DND-41 (cell line): ENCODE measurements around the gene ZFP14.

Source experiments
- ATAC-seq: fragments of 200-7000 bp; cut with Tn5 transposase; 3 replicates; pipeline ENCODE4 v1.9.1; 2021; ENCODE audit warnings: low read depth; ENCODE audit not compliant: insufficient read depth
- DNase-seq: peaks from one replicate; pipeline ENCODE4 v3.0.0-alpha.2; 2020
- H2AFZ ChIP-seq: 2 replicates; pipeline ENCODE4 v1.6.0; 2012; ENCODE audit warnings: low read depth, low read length
- H3K27ac ChIP-seq: 2 replicates; pipeline ENCODE4 v1.5.1; 2012; ENCODE audit warnings: low read length, inconsistent platforms
- H3K27me3 ChIP-seq: fragments of 200-600 bp; sonication (generic); 2 replicates; pipeline ENCODE4 v1.6.0; 2012; ENCODE audit warnings: low read length, mild to moderate bottlenecking, inconsistent platforms; ENCODE audit not compliant: insufficient read depth, poor library complexity
- H3K36me3 ChIP-seq: 2 replicates; pipeline ENCODE4 v1.5.1; 2012; ENCODE audit warnings: low read length, inconsistent platforms; ENCODE audit not compliant: insufficient read depth
- H3K4me1 ChIP-seq: 2 replicates; pipeline ENCODE4 v1.5.1; 2012; ENCODE audit warnings: mild to moderate bottlenecking, low read length; ENCODE audit not compliant: insufficient read depth
- H3K4me2 ChIP-seq: 2 replicates; pipeline ENCODE4 v1.6.0; 2012; ENCODE audit warnings: mild to moderate bottlenecking, moderate library complexity, low read length, inconsistent platforms; ENCODE audit not compliant: insufficient read depth
- H3K4me3 ChIP-seq, 2 experiments: fragments of 200-600 bp in 1 of 2; shearing (Covaris generic) in 1 of 2; 2 replicates each; pipeline ENCODE4 v1.5.1; 2012 to 2016; ENCODE audit warnings: inconsistent platforms in 2 of 2, low read length in 2 of 2, mild to moderate bottlenecking in 2 of 2, low read depth in 1 of 2, moderate library complexity in 1 of 2
- H3K79me2 ChIP-seq: 2 replicates; pipeline ENCODE4 v1.6.0; 2012; ENCODE audit warnings: low read length, inconsistent platforms; ENCODE audit not compliant: insufficient read depth
- H3K9ac ChIP-seq: 2 replicates; pipeline ENCODE4 v1.6.0; 2012; ENCODE audit warnings: low read depth, mild to moderate bottlenecking, inconsistent platforms, low read length, moderate library complexity
- H3K9me3 ChIP-seq: 2 replicates; pipeline ENCODE4 v1.5.1; 2012; ENCODE audit warnings: low read length, moderate library complexity, mild to moderate bottlenecking, inconsistent platforms; ENCODE audit not compliant: insufficient read depth, severe bottlenecking
- H4K20me1 ChIP-seq: 2 replicates; pipeline ENCODE4 v1.6.0; 2012; ENCODE audit warnings: low read length; ENCODE audit not compliant: insufficient read depth
- EZH2 ChIP-seq: IDR thresholded peaks from 3 replicates; pipeline ENCODE4 v1.6.1; 2012; ENCODE audit warnings: borderline replicate concordance, low read depth, mild to moderate bottlenecking, moderate library complexity, low read length, inconsistent platforms; ENCODE audit not compliant: severe bottlenecking
- TF ChIP-seq, protein P1 (sequence below): IDR thresholded peaks from 2 replicates; pipeline ENCODE4 v1.5.1; 2012; ENCODE audit warnings: borderline replicate concordance, low read length, moderate library complexity, mild to moderate bottlenecking; ENCODE audit not compliant: poor library complexity, severe bottlenecking; ENCODE audit errors: extremely low read depth

ZFP14 gene

DNA sequence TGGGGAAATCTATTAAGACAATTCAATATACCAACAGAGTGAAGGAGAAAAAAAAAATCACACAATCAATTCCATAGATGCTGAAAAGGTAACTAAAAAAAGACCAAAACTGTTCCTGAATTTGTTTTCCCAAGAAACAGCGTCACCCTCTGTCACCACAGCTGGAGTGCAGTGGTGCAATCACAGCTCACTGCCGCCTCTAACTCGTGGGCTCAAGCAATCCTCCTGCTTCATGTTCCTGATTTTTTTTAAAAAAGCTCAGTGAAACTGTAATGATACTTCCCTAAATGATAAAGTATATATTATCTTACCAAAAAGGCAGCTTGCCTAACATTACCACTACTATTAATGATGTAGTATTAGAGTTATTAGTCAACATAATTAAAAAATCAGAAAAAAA, 19.6 kb upstream of the ZFP14 start:
- Histone ChIP-seq H3K27ac (no peak overlapping the region), H4K20me1 (no peaks in the 10 kb centered on the region), H3K4me2 (no peak overlapping the region), H3K9ac (no peak overlapping the region), H2AFZ (no peak overlapping the region), H3K4me3 (no peak overlapping the region), H3K36me3 (peaks cover 97% of the 10 kb centered on the region), H3K9me3 (peaks cover 32% of the 10 kb centered on the region), H3K27me3 (no peaks in the 10 kb centered on the region), H3K79me2 (no peaks in the 10 kb centered on the region), H3K4me1 (no peaks in the 10 kb centered on the region)
- no peak for TF ChIP-seq EZH2
- TF ChIP-seq, protein P1, sequence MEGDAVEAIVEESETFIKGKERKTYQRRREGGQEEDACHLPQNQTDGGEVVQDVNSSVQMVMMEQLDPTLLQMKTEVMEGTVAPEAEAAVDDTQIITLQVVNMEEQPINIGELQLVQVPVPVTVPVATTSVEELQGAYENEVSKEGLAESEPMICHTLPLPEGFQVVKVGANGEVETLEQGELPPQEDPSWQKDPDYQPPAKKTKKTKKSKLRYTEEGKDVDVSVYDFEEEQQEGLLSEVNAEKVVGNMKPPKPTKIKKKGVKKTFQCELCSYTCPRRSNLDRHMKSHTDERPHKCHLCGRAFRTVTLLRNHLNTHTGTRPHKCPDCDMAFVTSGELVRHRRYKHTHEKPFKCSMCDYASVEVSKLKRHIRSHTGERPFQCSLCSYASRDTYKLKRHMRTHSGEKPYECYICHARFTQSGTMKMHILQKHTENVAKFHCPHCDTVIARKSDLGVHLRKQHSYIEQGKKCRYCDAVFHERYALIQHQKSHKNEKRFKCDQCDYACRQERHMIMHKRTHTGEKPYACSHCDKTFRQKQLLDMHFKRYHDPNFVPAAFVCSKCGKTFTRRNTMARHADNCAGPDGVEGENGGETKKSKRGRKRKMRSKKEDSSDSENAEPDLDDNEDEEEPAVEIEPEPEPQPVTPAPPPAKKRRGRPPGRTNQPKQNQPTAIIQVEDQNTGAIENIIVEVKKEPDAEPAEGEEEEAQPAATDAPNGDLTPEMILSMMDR: no peak
- DNase-seq (no peak), ATAC-seq (no peak)

DNA sequence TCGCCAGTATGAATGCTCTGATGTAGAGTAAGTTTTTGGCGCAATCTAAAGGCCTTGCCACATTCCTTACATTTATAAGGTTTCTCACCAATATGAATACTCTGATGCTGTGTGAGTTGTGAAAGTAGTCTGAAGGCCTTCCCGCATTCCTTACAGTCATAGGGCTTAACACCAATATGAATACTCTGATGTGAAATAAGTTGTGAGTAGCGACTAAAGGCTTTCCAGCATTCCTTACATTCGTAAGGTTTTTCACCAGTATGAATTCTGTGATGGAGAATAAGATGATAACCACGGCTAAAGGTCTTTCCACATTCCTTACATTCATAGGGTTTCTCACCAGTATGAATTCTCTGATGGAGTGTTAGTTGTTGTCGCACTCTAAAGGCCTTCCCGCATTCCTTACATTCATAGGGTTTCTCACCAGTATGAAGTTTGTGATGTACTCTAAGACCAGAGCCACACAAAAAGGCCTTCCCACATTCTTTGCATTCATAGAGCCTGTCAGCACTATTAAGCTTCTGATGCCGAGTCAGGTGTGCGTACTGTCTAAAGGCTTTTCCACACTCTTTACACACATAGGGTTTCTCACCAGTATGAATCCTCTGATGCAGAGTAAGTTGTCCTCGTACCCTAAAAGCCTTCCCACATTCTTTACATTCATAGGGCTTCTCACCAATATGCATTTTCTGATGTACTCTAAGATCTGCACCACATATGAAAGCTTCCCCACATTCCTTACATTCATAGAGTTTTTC, 14.1 kb upstream of the ZFP14 start:
- TF ChIP-seq EZH2: no peak
- TF ChIP-seq, protein P1: no peak
- H3K9me3 ChIP-seq: peaks cover 40% of the 10 kb centered on the region

DNA sequence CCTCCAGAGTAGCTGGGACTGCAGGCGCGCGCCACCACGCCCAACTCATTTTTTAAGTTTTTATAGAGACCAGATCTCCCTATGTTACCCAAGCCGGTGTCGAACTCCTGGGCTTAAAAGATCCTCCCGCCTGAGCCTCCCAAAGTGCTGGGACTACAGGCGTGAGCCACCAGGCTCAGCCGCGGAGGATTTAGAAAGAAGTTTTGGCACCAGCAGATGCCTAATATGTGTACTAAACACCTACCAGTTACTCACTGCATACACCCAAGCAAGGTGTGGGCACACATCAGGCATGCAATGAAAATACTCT, 464 bp upstream of the ZFP14 start:
- Histone ChIP-seq H3K27ac (peak overlapping the region; percentile 69), H3K79me2 (peaks cover 37% of the 10 kb centered on the region), H3K9ac (peak overlapping the region; percentile 66), H2AFZ (peak overlapping the region; percentile 86), H3K27me3 (no peaks in the 10 kb centered on the region), H3K4me2 (peak overlapping the region; percentile 81), H3K4me1 (peaks cover 30% of the 10 kb centered on the region), H3K9me3 (no peaks in the 10 kb centered on the region), H3K4me3 (peak overlapping the region; percentile 46 to 89; a peak in 3 of 4 replicates), H3K36me3 (no peaks in the 10 kb centered on the region; the same call in 1 of the 2 replicates), H4K20me1 (no peaks in the 10 kb centered on the region)
- DNase-seq: no peak
- ATAC-seq: no peak; the same call in 2 of the 3 replicates
- TF ChIP-seq EZH2: no peak
- TF ChIP-seq, protein P1: no peak

More for the DNA sequence above, 14.1 kb upstream of the ZFP14 start:
- Histone ChIP-seq H3K79me2 (no peaks in the 10 kb centered on the region), H2AFZ (no peak overlapping the region), H3K4me2 (no peak overlapping the region), H3K9ac (no peak overlapping the region), H3K36me3 (peaks cover 71% of the 10 kb centered on the region), H3K27me3 (no peaks in the 10 kb centered on the region), H3K4me3 (no peak overlapping the region), H3K27ac (no peak overlapping the region), H4K20me1 (no peaks in the 10 kb centered on the region), H3K4me1 (no peaks in the 10 kb centered on the region)
- ATAC-seq (no peak), DNase-seq (no peak)
